Sigmoid colon (tissue), 4 donors: ENCODE measurements around the gene C19orf47.

ENCODE experiments used
- CTCF ChIP-seq, 4 experiments: fragments of 450-650 bp in 3 of 4; fragments of 200-600 bp in 1 of 4; IDR thresholded peaks; one replicate each; pipeline ENCODE4 v1.5.1; 2016 to 2019; ENCODE audit warnings: antibody characterized with exemption in 4 of 4, mild to moderate bottlenecking in 3 of 4, moderate library complexity in 2 of 4
- EP300 ChIP-seq, 4 donors: sonication (generic); formaldehyde crosslinking; IDR thresholded peaks; one replicate each; pipeline ENCODE4 v1.6.1; 2017; ENCODE audit warnings: antibody characterized with exemption in 4 of 4
- POLR2AphosphoS5 ChIP-seq, 4 donors: sonication (generic); formaldehyde crosslinking; IDR thresholded peaks; one replicate each; pipeline ENCODE4 v1.6.1; 2017; ENCODE audit warnings: antibody characterized with exemption in 4 of 4

GRCh38 chr19:40357640-40358039, 9.4 kb upstream of the C19orf47 start:
- TF ChIP-seq CTCF (IDR thresholded peaks at IDR 0.05) (no peak), EP300 (IDR thresholded peaks at IDR 0.05) (no peak), POLR2AphosphoS5 (IDR thresholded peaks at IDR 0.05) (no peak)
